GM18519 (cell line): ENCODE measurements around the gene OR2A5.
"Not testable (repeated sequence)": the region's sequence is repeated elsewhere in the genome, so short reads cannot be mapped to it uniquely, and the experiment has no call there.

Experiments used
- ATAC-seq: cut with Tn5 transposase; IDR thresholded peaks from one replicate; pipeline ENCODE4 v1.9.1; 2021; ENCODE audit warnings: mild to moderate bottlenecking, moderate library complexity; ENCODE audit not compliant: unreplicated experiment, low FRiP score

OR2A5 gene, protein sequence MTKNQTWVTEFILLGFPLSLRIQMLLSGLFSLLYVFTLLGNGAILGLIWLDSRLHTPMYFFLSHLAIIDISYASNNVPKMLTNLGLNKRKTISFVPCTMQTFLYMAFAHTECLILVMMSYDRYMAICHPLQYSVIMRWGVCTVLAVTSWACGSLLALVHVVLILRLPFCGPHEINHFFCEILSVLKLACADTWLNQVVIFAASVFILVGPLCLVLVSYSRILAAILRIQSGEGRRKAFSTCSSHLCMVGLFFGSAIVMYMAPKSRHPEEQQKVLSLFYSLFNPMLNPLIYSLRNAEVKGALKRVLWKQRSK

DNA sequence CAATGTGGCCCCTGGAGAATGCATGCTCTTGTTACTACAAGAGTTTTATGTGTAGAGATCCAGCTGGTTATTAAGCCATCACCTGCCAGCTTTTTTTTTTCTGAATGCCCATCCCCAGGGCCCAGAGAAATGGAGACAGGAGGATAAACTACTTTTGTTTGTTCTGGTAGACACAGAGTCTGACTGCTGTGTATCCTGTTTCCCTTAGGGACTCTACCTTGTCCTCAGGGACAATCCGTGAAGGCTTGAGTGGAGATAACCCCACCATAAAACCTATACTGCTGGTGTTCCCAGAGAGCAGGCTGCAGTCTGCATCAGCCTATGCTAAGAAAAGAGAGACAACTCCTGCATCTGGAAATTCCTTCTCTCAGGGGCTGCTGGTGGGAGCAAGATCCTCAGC is at the start of gene OR2A5:
Gene OR2A5, plus strand, starts transcription at position 301 of the 400 bp plus-strand sequence. CDS start 1,454 bp downstream, outside the sequence.
- no peak for ATAC-seq

DNA sequence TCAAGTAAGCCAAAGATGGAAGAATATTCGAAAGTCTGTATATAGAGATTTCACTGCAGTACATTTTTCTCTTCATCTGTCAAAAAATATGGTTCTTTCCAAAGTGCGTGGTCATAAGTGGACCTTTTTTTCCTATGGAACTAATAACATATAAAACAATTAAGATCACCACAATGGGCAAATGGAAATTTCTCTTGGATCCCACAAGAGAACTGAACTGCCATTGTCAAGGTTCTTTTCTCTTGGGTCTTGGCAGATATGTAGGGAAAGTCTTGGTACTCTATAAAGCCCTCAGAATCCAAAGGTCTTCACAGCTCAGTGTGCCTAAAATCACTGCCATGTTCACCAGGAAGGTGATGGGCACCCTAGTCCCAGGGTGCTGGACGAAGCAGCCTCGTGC is 48.7 kb upstream of the OR2A5 start, which contains the start of gene OR6B1:
Gene OR6B1, plus strand, starts transcription at position 301 of the 400 bp plus-strand sequence. CDS start 3,677 bp downstream, outside the sequence.
- ATAC-seq = no peak

DNA sequence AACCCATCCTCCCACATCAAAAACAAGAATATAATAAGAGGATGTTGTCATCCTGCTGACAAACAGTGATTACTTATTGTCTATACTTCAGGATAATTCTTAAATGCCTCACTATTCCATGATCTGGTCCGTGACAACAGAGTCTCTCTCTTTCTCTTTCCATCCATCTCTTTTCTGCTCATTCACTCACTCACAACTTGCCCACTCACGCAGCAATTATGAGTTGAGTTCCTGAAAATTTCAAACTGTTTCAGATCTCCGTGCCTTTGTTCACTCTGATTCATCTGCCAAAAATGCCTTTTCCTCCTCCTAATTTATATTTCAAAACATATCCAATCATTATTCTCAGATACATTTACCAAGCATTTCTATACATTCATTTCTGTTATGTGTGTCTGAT is 47.2 kb upstream of the OR2A5 start:
- no peak for ATAC-seq

DNA sequence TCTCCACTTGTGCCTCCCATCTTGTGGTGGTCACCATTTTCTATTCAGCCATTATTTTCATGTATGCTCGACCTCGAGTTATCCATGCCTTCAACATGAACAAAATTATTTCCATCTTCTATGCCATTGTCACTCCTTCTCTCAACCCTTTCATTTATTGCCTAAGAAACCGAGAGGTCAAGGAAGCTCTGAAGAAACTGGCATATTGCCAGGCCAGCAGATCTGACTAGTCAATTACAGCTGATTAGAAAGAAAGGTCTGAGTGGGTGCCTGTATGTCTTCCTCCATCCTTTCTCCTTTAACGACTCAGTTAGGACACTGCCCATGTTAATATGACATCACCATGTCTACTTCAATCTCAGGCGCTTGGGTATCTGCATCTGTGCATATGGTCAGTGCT is 44.0 kb upstream of the OR2A5 start:
- ATAC-seq = no peak

DNA sequence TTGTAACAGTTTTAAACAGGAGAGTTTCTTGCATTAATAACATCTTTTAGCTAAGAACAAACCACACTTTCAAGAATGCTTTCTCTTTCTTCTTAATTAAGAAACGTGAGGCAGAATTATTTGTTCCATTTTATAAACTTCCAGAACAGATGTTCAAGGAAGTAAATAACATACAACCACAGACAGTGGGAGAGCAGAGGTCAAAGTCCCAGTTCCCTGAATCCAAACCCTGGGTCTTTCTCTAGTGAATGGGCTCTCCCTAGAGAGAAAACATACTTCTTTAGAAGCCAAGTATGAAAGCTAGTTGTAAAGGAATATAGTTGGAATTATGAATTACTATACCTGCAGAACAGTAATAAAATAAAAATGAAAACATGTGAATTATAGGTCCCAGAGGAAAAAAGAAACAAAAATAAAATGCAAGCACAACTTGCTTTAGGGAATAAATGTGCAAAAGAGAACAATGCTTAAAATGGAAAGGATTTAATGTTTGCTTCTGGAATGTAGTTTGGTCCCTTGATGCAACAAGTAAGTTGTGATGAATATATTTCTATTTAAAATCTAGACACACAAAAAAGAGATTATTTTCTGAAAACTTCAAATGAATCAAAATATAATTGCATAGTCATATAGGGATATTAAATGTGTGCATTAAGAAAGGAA is 42.6 kb upstream of the OR2A5 start:
- no peak for ATAC-seq

DNA sequence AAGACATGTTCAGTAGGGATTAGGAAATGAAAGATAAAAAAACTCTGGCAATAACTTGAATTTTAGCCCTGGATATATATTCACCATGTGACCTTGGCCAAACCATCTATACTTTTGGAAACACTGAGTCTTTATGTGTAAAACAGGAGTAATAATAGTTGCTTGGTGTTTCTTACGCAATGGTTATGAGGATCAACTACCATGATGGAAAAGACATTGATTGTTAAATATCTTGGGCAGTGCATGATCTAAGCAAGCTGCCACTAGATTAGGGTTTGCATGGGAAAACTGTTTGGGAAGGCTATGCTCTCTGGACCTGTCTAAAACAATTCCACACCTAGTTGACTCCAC is 42.1 kb upstream of the OR2A5 start:
- no peak for ATAC-seq

DNA sequence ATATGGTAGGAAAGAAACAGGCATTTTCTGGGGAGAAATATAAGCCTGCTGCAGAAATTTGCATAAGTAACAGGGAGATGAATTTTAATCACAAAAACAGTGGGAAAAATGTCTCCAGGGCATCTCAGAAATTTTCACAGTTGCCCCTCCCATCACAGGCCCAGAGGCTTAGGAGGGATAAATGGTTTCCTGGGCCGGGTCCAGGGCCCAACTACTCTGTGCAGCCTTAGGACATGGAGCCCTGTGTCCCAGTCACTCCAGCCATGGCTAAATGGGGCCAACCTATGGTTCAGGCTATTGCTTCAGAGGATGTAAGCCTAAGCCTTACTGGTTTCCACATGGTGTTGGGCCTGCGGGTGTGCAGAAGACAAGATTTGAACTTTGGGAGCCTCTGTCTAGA is 39.4 kb upstream of the OR2A5 start:
- ATAC-seq = no peak

DNA sequence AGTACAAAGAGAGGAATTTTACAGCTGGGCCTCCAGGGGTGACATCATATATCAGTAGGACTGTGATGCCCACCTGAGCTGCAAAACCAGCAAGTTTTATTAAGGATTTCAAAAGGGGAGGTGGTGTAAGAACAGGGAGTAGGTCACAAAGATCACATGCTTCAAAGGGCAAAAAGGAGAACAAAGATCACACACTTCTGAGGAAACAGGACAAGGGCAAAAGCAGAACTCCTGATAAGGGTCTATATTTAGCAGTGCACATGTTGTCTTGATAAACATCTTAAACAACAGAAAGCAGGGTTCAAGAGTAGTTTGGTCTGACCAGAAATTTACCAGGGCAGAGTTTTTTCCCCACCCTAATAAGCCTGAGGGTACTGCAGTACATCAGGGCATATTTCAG is 38.7 kb upstream of the OR2A5 start:
- not testable (repeated sequence) for ATAC-seq

DNA sequence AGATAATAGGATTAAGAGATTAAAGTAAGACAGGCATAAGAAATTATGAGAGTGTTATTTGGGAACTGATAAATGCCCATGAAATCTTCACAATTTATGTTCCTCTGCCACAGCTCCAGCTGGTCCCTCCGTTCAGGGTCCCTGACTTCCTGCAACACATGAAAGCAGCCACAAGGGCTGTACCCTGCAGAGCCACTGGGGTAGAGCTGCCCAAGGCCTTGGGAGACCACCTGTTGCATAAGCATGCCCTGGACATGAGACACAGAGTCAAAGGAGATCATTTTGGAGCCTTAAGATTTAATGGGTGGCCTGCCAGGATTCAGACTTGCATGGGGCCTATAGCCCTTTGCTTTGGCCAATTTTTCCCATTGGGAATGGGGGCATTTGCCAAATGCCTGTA is 37.9 kb upstream of the OR2A5 start:
- not testable (repeated sequence) for ATAC-seq

DNA sequence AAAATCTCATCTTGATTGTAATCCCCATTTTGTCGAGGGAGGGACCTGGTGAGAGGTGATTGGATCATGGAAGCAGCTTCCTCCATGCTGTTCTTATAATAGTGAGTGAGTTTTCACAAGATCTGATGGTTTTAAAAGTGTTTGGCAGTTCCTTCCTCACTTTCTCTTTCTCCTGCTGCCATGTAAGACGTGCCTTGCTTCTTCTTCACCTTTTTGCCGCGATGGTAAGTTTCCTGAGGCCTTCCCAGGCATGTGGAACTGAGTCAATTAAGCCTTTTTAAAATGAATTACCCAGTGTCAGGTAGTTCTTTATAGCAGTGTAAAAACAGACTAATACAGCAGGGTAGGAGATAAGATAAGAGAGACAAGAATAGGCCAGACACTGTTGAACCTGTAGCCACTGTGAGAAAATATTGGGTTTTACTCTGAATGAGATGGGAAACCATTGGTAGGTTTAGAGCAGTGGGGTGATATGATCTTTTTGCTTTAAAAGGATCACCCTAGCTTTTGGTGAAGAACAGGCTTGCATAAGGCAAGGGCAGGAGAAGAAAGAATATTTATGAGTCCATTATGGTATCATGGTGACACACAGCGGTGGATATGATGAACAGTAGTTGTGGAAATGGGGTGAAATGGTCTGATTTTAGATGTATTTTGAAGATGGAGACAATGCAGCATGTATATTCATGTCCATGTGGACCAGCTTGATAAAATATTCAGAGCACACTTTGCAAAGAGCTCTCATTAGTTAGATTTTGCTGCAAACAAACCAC is 37.1 kb upstream of the OR2A5 start:
- ATAC-seq = no peak

DNA sequence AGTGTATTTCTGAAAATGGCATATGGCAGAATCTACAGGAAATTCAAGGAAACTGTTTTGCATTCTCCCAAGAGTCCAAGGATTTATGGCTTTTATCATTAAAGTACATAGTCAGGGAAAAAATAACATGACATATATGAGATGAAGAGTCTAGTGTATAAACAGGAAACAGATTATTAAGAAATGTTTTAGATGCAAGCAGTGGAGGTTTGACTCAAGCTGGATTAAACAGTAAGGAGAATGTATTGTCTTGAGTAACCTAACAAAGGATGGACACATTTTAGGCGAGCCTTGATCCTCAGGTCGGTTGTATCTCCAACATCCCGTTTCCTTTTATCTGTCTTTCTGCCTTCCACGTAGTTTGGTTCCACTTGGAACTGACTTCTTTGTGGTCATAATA is 30.7 kb upstream of the OR2A5 start:
- no peak for ATAC-seq

DNA sequence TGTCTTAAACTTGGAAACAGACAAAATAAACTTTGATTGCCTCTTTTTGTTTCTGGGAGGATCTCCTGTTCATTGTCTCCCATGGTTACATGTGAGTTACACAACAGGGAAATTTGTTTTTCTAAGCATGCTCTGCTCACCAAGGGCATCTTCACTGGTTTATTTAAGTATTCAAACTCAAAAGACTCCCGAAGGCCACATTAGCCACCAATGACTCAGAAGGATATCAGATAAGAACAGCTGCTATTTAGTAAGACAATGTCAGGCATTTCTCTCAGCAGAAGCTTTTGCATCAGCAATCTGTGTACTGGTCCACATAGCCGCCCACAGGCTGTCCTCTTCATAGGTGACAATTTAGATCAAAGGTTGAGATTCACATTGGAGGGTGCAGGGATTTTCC is 29.3 kb upstream of the OR2A5 start:
- no peak for ATAC-seq

DNA sequence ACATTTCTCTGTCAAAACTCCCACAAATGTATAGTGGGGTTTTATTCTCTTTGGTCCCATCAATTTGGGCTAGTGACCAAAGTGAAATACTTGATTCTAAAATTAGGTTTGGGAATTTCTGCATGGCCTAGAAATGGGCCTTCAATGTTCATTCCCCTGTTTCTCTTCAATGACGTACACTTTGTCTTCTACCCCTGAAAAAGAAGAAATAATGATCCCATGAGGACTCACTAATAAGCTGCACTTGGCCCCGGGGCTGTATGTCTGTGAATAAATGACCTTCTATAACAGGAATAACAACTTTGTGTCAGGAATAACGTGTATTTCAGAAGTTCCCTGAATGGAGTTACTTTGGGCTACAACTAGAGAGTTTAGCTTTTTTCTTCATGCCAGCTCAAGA is 28.4 kb upstream of the OR2A5 start:
- no peak for ATAC-seq

DNA sequence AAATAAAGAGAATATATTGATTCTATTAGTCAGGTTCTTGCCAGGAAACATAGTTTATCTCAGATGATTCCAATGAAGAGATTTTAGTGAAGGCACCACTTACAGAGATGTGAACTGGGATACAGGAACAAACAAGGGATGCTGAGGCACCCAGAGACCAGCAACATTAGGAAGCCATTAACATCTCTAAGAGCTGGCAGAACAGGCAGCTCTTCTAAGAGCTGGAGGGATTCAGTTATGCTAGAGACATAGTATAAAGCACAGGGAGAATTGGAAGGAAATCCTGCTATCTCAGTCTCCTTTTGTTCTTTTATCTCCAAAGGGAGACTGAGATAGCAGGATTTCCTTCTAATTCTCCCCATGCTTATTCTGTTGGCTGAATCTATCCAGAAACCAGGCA is 26.6 kb upstream of the OR2A5 start:
- no peak for ATAC-seq

DNA sequence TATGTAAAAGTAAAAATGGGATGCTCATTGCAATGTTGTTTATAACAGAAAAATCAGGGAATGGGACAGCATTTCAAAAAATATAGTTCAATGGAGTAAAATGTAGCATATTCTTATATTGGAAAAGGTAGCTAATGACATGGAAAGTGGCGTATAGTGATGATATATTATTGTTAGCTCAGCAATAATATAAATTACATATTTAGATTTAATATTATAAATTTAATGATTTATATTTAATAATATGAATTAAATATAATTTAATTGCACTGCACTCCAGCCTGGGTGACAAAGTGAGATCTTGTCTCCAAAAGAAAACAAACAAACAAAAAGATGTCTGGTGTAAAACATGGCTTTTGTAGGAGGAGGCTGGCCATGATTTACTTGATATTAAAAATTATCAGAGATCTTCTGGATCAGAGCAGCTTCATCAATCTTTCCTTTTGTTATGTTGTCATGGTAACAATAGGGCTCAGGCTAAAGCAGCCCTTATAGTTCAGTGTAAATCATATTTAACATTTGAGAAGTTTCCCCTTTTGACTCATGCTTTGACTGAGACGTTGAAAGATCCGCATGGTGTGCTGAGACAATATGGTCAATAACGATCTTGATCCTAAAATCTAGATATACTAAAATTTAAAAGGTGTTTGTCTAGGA is 25.4 kb upstream of the OR2A5 start:
- no peak for ATAC-seq

DNA sequence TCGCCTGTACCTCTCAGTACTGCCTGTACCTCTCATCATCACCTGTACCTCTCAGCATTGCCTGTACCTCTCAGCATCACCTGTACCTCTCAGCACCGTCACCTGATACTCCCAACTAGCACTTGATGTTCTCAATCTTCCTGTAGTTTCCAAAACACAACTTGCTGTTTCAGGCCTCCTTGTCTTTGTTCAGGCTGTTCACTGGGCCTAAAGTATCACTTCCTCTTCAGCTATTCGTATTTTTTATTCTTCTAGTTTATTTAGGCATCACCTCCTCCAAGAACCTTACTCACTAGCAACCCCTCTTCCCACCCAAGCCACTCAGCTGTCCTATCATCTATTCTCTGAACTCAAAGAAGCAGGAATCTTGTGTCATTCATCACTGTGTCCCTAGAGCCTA is 24.5 kb upstream of the OR2A5 start:
- ATAC-seq = no peak

DNA sequence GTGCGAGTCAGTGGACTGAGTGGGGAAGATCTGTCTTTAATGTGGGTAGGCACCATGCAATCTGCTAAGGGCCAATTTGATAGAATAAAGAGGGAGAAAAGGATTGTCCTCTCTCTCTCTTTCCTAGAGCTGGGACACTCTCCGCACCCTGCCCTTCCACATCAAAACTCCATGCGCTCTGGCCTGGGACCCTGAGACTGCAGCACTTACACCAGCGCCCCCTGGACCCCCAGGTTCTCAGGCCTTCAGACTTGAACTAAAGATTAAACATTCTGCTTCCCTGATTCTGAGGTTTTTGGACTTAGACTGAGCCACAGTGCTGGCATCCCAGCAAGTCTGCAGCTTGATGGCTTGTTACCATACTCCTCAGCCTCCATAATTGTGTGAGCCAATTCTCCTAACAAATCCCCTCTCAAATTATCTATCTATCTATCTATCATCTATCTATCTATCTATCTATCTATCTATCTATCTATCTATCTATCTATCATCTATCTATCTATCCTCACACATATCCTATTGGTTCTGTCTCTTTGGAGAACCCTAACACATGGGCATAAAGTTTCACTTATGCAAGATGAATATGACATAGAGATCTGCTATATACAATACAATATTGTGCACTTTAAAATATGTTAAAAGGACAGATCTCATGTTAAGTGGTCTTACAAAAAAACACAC is 22.4 kb upstream of the OR2A5 start:
- no peak for ATAC-seq

DNA sequence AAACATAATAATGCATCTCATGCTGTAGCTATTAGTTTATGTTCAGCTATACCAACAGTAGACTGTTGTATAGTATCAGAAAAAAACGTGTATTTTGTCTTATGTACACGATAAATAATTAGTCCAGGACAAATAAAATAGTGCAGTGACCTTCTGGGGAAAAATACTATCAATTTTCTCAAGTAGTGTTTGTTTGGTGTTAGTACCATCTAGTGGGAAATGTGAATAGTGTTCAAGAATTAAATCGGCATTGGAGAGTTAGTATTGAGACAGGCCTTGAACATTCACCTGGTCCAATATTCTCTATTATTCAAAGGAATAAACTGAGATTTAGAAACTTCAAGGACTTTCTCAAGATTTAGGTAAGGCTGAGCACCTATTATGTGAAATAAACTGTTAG is 21.7 kb upstream of the OR2A5 start:
- no peak for ATAC-seq

DNA sequence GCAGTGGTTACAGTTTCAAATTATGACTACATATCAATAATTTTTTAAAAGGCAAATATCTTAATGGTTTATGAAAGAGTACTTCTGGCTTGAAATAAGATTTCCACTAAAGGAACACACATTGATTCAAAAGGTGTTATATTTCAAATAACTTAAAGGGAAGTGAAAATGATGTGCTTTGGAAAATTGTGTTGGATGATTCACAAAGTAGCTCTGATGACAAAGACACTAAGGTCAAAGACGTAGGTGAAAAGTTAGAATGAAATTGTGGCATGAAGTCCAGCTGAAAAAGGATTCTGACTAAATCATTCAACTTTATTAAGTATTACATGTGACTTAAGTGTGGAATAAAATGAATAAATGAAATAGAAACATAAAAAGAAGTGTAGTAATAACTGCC is 20.8 kb upstream of the OR2A5 start:
- no peak for ATAC-seq

DNA sequence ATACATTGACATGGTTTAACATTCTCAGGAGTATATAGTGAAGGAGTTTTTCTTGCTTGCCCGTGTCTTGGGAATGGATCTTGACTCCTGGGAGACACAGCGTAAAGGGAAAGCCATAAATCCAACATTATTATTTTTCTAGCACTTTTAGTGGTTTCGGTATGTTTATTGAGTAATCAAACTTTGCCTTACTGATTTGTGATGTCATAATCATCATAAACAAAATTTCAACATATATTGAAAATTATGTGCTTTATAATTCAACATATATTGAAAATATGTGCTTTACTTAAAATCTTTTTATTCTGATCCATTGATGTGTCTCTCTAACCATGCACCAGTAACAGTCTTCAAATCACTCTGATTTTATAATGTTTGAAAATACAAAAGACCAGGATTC is 20.2 kb upstream of the OR2A5 start:
- no peak for ATAC-seq
